K562 (cell line): ENCODE results near the gene ROR2. TPM values are rescaled to one million over a fixed set of nuclear protein-coding genes. Genes with fewer than 3 reads are reported as not detected.

Experiments
- ATAC-seq: fragments of 200-7000 bp; cut with Tn5 transposase; 3 replicates; pipeline ENCODE4 v1.9.1; 2020; ENCODE audit warnings: moderate library complexity
- BruUV-seq: library from RNA; stranded (reverse); fragments of 400-500 nt; replicated peaks from 2 replicates; lab custom pipeline; 2021; lab: Mats Ljungman, UMichigan
- CTCF ChIA-PET: fragments of 300-600 bp; formaldehyde crosslinking; extraction: SDS; loops from one replicate; lab custom pipeline; 2021; ENCODE audit warnings: low intra/inter-chr PET ratio; lab: Yijun Ruan, JAX
- POLR2A ChIA-PET: fragments of 300-600, 350-650 bp; sonication (Branson Sonifier 250); formaldehyde crosslinking; extraction: SDS; loops from one replicate; lab custom pipeline; 2021; ENCODE audit warnings: antibody characterized with exemption, inconsistent platforms; lab: Yijun Ruan, JAX
- DNase-seq, 4 experiments: peaks; one replicate each; pipeline versions ENCODE4 v3.0.0 to v3.0.0-alpha.2; 2011 to 2018; ENCODE audit warnings: low spot score in 3 of 4, mixed read lengths in 3 of 4; ENCODE audit errors: extremely low read depth in 1 of 4
- FAIRE-seq: peaks from 2 replicates; lab custom pipeline; 2011; peaks lifted over from hg19 to GRCh38; lab: Jason Lieb, UNC
- H2AFZ ChIP-seq: 2 replicates; pipeline ENCODE4 v1.6.0; 2011; ENCODE audit warnings: low read depth, low read length, control low read depth, inconsistent platforms
- H3K27ac ChIP-seq: fragments of 200-600 bp; 3 replicates; pipeline ENCODE4 v1.8.0; 2011; ENCODE audit warnings: low read depth, mild to moderate bottlenecking, control low read depth, inconsistent platforms, low read length, moderate library complexity, mixed read lengths; ENCODE audit errors: extremely low read depth
- H3K27me3 ChIP-seq, 2 experiments: fragments of 300-600 bp in 1 of 2; 2 replicates in 1 of 2; 3 replicates in 1 of 2; pipeline versions ENCODE4 v1.6.0 to v1.8.0; 2011; ENCODE audit warnings: inconsistent platforms in 2 of 2, low read length in 2 of 2, mild to moderate bottlenecking in 1 of 2, mixed read lengths in 1 of 2, moderate library complexity in 1 of 2; ENCODE audit not compliant: control insufficient read depth in 2 of 2, insufficient read depth in 2 of 2
- H3K36me3 ChIP-seq: fragments of 300-600 bp; 3 replicates; pipeline ENCODE4 v1.8.0; 2011; ENCODE audit warnings: mild to moderate bottlenecking, low read length, inconsistent platforms; ENCODE audit not compliant: control insufficient read depth, insufficient read depth
- H3K4me1 ChIP-seq, 2 experiments: fragments of 200-600 bp in 1 of 2; replicated peaks in 1 of 2; 2 replicates in 1 of 2; 3 replicates in 1 of 2; pipeline versions ENCODE4 v1.5.1 to v1.8.0; 2011; ENCODE audit warnings: inconsistent platforms in 2 of 2, low read length in 2 of 2, mild to moderate bottlenecking in 1 of 2, mixed read lengths in 1 of 2, moderate library complexity in 1 of 2; ENCODE audit not compliant: control insufficient read depth in 2 of 2, insufficient read depth in 2 of 2
- H3K4me2 ChIP-seq: 2 replicates; pipeline ENCODE4 v1.6.1; 2011; ENCODE audit warnings: low read length, control low read depth, inconsistent platforms, mixed read lengths; ENCODE audit not compliant: insufficient read depth
- H3K4me3 ChIP-seq: fragments of 200-600 bp; sonication (generic), shearing (Covaris generic); 2 replicates; pipeline ENCODE4 v1.5.1; 2016; ENCODE audit warnings: control low read depth, inconsistent platforms
- H3K79me2 ChIP-seq: fragments of 200-600 bp; 3 replicates; pipeline ENCODE4 v1.8.0; 2011; ENCODE audit warnings: low read length, inconsistent platforms; ENCODE audit not compliant: control insufficient read depth, insufficient read depth
- H3K9ac ChIP-seq, 2 experiments: 2 replicates each; pipeline versions ENCODE4 v1.6.0 to v1.6.1; 2011; ENCODE audit warnings: low read depth in 2 of 2, low read length in 2 of 2, control low read depth in 1 of 2, inconsistent platforms in 1 of 2, mild to moderate bottlenecking in 1 of 2, mixed read lengths in 1 of 2; ENCODE audit not compliant: insufficient read depth in 1 of 2
- H3K9me1 ChIP-seq: one replicate; pipeline ENCODE4 v1.6.0; 2011; ENCODE audit warnings: inconsistent platforms, mild to moderate bottlenecking, low read length, moderate library complexity; ENCODE audit not compliant: control insufficient read depth, insufficient read depth
- H3K9me3 ChIP-seq: replicated peaks from 2 replicates; pipeline ENCODE4 v1.5.1; 2011; ENCODE audit warnings: low read depth, low read length, inconsistent platforms; ENCODE audit not compliant: control insufficient read depth, insufficient read depth
- H4K20me1 ChIP-seq: replicated peaks from 2 replicates; pipeline ENCODE4 v1.6.1; 2011; ENCODE audit warnings: low read length, inconsistent platforms, mixed read lengths; ENCODE audit not compliant: control insufficient read depth, insufficient read depth
- MAZ ChIP-seq, 2 experiments: fragments of 450-650 bp in 1 of 2; sonication (generic) in 1 of 2; formaldehyde crosslinking; IDR thresholded peaks in 1 of 2; conservative IDR thresholded peaks in 1 of 2; 2 replicates each; pipeline versions ENCODE4 v1.4.0 to v1.5.0; 2020; ENCODE audit warnings: mild to moderate bottlenecking in 1 of 2, missing genetic modification reagents in 1 of 2
- PTBP1 ChIP-seq: fragments of 200-400 bp; formaldehyde crosslinking; IDR thresholded peaks from 2 replicates; pipeline ENCODE4 v1.6.1; 2017; ENCODE audit warnings: low read depth, low read length
- TFAM ChIP-seq: fragments of 250-450 bp; sonication (Bioruptor Pico); conservative IDR thresholded peaks from 2 replicates; pipeline ENCODE4 v1.5.0; 2021; ENCODE audit warnings: mild to moderate bottlenecking, moderate library complexity
- VEZF1 ChIP-seq: fragments of 200-800 bp; sonication (Bioruptor generic); IDR thresholded peaks from 2 replicates; pipeline ENCODE4 v1.6.1; 2017; ENCODE audit warnings: missing genetic modification characterization, missing compliant biosample characterization
- ZNF316 ChIP-seq: fragments of 450-650 bp; IDR thresholded peaks from 2 replicates; pipeline ENCODE4 v1.6.1; 2016
- WGBS: fragments of 100-300 bp; shearing (Covaris generic); methylation state at CpG from one replicate; pipeline ENCODE4 v1.1.6; 2016; ENCODE audit warnings: low coverage, mixed read lengths; ENCODE audit not compliant: insufficient coverage; ENCODE audit errors: missing lambda C conversion rate; 5-methylcytosine and 5-hydroxymethylcytosine counted together
- in situ Hi-C: fragments of 300-500 bp; cut with MboI; formaldehyde crosslinking; loops from 4 replicates; pipeline ENCODE4 v1.15.0; 2018; ENCODE audit warnings: inconsistent platforms, mixed read lengths
- intact Hi-C: fragments of 100-400 bp; cut with micrococcal nuclease; formaldehyde crosslinking; loops from 2 replicates; pipeline ENCODE4 v1.14.2; 2022
- polyA plus RNA-seq, 8 experiments: library from polyadenylated mRNA; depleted of rRNA in 4 of 8; stranded (reverse) in 5 of 8; unstranded in 3 of 8; fragments of >200 nt; fragmentation: Nextera tagmentation in 2 of 8; fragmentation: Illumina TruSeq in 1 of 8; extraction: Ambion mirVana in 2 of 8; extraction: Trizol in 1 of 8; gene quantifications; 2 replicates each; pipeline versions ENCODE4 v1.2.1 to v1.2.3, GENCODE V29; 2011 to 2014; ENCODE audit warnings: inconsistent platforms in 1 of 8, missing spikeins in 1 of 8
- total RNA-seq, 7 experiments: library from RNA; depleted of rRNA in 6 of 7; stranded (reverse); fragments of >200 nt in 6 of 7; fragmentation: Illumina TruSeq in 2 of 7; extraction: Trizol in 2 of 7; gene quantifications; 2 replicates each; pipeline versions ENCODE4 v1.2.1 to v1.2.3, GENCODE V29; 2011 to 2021; ENCODE audit warnings: low replicate concordance in 1 of 7

ROR2 gene
- total and polyA plus RNA-seq, 9 of the 15 experiments (the other 6 are each of a cell fraction or from before 2014, with no cell fraction given), result 5.6 to 33.8 (median 15.3) TPM

DNA sequence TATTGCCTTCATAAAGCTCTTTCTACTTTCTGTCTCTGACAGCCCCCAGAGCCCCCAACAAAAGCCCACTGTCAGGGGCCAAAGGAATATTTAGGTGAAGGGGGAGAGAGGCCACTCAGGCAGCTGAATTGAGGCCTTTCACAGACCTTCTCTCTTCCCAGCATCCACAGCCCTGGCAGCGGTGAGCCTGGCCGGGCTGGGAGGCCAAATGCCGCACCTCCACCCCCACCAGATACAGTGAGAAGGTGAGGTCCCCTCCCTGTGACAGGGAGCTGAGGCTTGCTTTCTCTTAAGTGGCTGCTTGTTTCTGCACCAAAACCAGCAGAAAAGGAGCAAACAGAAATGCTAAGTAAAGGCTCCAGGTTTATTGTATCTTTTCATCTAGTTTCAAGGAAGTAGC lies 168.1 kb downstream of the ROR2 start (continued):
- no peak for TF ChIP-seq MAZ (CRISPR knock-in tag; conservative IDR thresholded peaks at IDR 0.05 in 1 of 2, IDR thresholded peaks at IDR 0.05 in 1 of 2)

GRCh38 chr9:91781116-91781515 lies 168.9 kb downstream of the ROR2 start:
- TF ChIP-seq TFAM (no peak), ZNF316 (no peak), PTBP1 (no peak), VEZF1 (CRISPR knock-in tag) (no peak)
- FAIRE-seq (no peak), DNase-seq (no peak), ATAC-seq (no peak)
- ChIA-PET CTCF (no interaction called here), POLR2A (interaction anchor here (0.8 kb wide), 2 partner anchors 12 to 165 kb away, joined by 3 read pairs; no protein-coding TSS in a partner anchor)
- BruUV-seq, result no TSS peak
- Histone ChIP-seq H3K4me3 (no peak overlapping the region), H3K27me3 (no peaks in the 10 kb centered on the region), H3K27ac (no peak overlapping the region), H3K9me3 (no peaks in the 10 kb centered on the region), H2AFZ (no peak overlapping the region), H3K9ac (no peak overlapping the region), H3K4me1 (peaks cover 21 to 23% of the 10 kb centered on the region in 2 experiments), H3K79me2 (peaks cover 50% of the 10 kb centered on the region), H4K20me1 (peaks cover 5% of the 10 kb centered on the region; the same call in 1 of the 2 replicates), H3K36me3 (peaks cover 12% of the 10 kb centered on the region; the same call in 2 of the 3 replicates), H3K4me2 (no peak overlapping the region), H3K9me1 (no peaks in the 10 kb centered on the region)
- intact Hi-C loops (no loop called here), in situ Hi-C loops (no loop called here)
- 78% methylated on average over 10 of the region's 10 CpGs for WGBS
